H1 (cell line): ENCODE measurements around the gene FHIP1B. TPM values are rescaled to one million over a fixed set of nuclear protein-coding genes. Genes with fewer than 3 reads are reported as not detected.

ENCODE experiments used
- GTF2F1 ChIP-seq: IDR thresholded peaks from 2 replicates; pipeline ENCODE4 v1.6.1; 2012; ENCODE audit warnings: low read depth, low read length, improper control_type of control experiment, borderline replicate concordance
- HDAC2 ChIP-seq, 2 experiments: fragments of 300-600 bp in 1 of 2; sonication (generic) in 1 of 2; IDR thresholded peaks; 2 replicates each; pipeline ENCODE4 v1.6.1; 2011 to 2012; ENCODE audit warnings: low read depth in 2 of 2, low read length in 2 of 2, mild to moderate bottlenecking in 2 of 2, moderate library complexity in 2 of 2, borderline replicate concordance in 1 of 2, inconsistent platforms in 1 of 2
- KDM4A ChIP-seq: IDR thresholded peaks from one replicate; pipeline ENCODE4 v1.7.1; 2012; ENCODE audit warnings: low read depth, mild to moderate bottlenecking, moderate library complexity, low read length, inconsistent platforms; ENCODE audit not compliant: severe bottlenecking
- RAD21 ChIP-seq, 2 experiments: IDR thresholded peaks in 1 of 2; conservative IDR thresholded peaks in 1 of 2; 2 replicates each; pipeline ENCODE4 v1.6.1; 2011; ENCODE audit warnings: low read depth in 2 of 2, low read length in 2 of 2, improper control_type of control experiment in 1 of 2, inconsistent platforms in 1 of 2, mild to moderate bottlenecking in 1 of 2, moderate library complexity in 1 of 2
- SP4 ChIP-seq: IDR thresholded peaks from 2 replicates; pipeline ENCODE4 v1.6.1; 2012; ENCODE audit warnings: low read length, inconsistent platforms
- SUZ12 ChIP-seq: fragments of 200-600 bp; sonication (generic); IDR thresholded peaks from 2 replicates; pipeline ENCODE4 v1.6.1; 2012; ENCODE audit warnings: mild to moderate bottlenecking, inconsistent platforms, low read length, moderate library complexity, mixed read lengths
- YY1 ChIP-seq: IDR thresholded peaks from 2 replicates; pipeline ENCODE4 v1.6.1; 2011; ENCODE audit warnings: low read depth, mild to moderate bottlenecking, low read length
- polyA plus RNA-seq, 7 experiments: library from polyadenylated mRNA; depleted of rRNA in 3 of 7; stranded (reverse) in 5 of 7; unstranded in 2 of 7; fragments of >200 nt in 5 of 7; fragments of 200-250 nt in 2 of 7; gene quantifications; 1 replicate in 5 of 7; 2 replicates in 1 of 7; 4 replicates in 1 of 7; pipeline versions ENCODE4 v1.2.1 to v1.2.3, GENCODE V29; 2011 to 2013; ENCODE audit warnings: missing spikeins in 2 of 7, mixed read lengths in 2 of 7
- total RNA-seq: library from RNA; stranded (reverse); fragmentation: NEBNext Ultra II Directional; extraction: Animal tissue kit (Norgen Biotek cat#: 25700); gene quantifications from 2 replicates; pipeline ENCODE4 v1.2.1, GENCODE V29; 2021
- TF ChIP-seq, protein P1 (sequence below): fragments of 300-600 bp; sonication (generic); IDR thresholded peaks from 2 replicates; pipeline ENCODE4 v1.7.1; 2012; ENCODE audit warnings: low read length, moderate library complexity, mild to moderate bottlenecking, inconsistent platforms; ENCODE audit not compliant: insufficient replicate concordance

The FHIP1B gene
- total and polyA plus RNA-seq, 2 of the 8 experiments (the other 6 are each of a cell fraction or from before 2014, with no cell fraction given), result 16.8 to 41.9 TPM

DNA sequence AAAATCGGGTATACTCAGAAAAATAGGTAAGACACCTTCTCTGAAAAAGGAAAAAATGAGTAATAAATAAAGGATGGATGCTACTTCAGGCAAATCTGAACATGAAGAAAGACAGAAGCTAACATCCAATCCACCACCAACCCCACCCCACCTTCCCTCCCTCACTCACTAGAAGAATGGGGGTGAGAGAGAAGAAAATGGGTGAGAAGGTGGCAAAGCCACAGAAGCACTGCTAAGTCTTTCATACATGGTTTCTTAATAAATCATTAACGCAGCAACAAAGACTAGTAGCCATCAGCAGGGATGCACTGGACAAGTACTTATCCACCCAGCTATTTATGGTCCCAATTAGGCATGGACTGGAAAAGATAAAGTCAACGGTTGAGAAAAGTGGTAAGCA is 5.9 kb downstream of the FHIP1B start (continued):
- TF ChIP-seq, protein P1, sequence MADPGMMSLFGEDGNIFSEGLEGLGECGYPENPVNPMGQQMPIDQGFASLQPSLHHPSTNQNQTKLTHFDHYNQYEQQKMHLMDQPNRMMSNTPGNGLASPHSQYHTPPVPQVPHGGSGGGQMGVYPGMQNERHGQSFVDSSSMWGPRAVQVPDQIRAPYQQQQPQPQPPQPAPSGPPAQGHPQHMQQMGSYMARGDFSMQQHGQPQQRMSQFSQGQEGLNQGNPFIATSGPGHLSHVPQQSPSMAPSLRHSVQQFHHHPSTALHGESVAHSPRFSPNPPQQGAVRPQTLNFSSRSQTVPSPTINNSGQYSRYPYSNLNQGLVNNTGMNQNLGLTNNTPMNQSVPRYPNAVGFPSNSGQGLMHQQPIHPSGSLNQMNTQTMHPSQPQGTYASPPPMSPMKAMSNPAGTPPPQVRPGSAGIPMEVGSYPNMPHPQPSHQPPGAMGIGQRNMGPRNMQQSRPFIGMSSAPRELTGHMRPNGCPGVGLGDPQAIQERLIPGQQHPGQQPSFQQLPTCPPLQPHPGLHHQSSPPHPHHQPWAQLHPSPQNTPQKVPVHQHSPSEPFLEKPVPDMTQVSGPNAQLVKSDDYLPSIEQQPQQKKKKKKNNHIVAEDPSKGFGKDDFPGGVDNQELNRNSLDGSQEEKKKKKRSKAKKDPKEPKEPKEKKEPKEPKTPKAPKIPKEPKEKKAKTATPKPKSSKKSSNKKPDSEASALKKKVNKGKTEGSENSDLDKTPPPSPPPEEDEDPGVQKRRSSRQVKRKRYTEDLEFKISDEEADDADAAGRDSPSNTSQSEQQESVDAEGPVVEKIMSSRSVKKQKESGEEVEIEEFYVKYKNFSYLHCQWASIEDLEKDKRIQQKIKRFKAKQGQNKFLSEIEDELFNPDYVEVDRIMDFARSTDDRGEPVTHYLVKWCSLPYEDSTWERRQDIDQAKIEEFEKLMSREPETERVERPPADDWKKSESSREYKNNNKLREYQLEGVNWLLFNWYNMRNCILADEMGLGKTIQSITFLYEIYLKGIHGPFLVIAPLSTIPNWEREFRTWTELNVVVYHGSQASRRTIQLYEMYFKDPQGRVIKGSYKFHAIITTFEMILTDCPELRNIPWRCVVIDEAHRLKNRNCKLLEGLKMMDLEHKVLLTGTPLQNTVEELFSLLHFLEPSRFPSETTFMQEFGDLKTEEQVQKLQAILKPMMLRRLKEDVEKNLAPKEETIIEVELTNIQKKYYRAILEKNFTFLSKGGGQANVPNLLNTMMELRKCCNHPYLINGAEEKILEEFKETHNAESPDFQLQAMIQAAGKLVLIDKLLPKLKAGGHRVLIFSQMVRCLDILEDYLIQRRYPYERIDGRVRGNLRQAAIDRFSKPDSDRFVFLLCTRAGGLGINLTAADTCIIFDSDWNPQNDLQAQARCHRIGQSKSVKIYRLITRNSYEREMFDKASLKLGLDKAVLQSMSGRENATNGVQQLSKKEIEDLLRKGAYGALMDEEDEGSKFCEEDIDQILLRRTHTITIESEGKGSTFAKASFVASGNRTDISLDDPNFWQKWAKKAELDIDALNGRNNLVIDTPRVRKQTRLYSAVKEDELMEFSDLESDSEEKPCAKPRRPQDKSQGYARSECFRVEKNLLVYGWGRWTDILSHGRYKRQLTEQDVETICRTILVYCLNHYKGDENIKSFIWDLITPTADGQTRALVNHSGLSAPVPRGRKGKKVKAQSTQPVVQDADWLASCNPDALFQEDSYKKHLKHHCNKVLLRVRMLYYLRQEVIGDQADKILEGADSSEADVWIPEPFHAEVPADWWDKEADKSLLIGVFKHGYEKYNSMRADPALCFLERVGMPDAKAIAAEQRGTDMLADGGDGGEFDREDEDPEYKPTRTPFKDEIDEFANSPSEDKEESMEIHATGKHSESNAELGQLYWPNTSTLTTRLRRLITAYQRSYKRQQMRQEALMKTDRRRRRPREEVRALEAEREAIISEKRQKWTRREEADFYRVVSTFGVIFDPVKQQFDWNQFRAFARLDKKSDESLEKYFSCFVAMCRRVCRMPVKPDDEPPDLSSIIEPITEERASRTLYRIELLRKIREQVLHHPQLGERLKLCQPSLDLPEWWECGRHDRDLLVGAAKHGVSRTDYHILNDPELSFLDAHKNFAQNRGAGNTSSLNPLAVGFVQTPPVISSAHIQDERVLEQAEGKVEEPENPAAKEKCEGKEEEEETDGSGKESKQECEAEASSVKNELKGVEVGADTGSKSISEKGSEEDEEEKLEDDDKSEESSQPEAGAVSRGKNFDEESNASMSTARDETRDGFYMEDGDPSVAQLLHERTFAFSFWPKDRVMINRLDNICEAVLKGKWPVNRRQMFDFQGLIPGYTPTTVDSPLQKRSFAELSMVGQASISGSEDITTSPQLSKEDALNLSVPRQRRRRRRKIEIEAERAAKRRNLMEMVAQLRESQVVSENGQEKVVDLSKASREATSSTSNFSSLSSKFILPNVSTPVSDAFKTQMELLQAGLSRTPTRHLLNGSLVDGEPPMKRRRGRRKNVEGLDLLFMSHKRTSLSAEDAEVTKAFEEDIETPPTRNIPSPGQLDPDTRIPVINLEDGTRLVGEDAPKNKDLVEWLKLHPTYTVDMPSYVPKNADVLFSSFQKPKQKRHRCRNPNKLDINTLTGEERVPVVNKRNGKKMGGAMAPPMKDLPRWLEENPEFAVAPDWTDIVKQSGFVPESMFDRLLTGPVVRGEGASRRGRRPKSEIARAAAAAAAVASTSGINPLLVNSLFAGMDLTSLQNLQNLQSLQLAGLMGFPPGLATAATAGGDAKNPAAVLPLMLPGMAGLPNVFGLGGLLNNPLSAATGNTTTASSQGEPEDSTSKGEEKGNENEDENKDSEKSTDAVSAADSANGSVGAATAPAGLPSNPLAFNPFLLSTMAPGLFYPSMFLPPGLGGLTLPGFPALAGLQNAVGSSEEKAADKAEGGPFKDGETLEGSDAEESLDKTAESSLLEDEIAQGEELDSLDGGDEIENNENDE, result no peak
- TF ChIP-seq SP4 (no peak), RAD21 (IDR thresholded peaks at IDR 0.05 in 1 of 2, conservative IDR thresholded peaks at IDR 0.05 in 1 of 2; ENCODE audit: low read depth in 2 of 2, low read length in 2 of 2) (no peak), SUZ12 (no peak), KDM4A (no peak), HDAC2 (IDR thresholded peaks at IDR 0.05; ENCODE audit: borderline replicate concordance in 1 of 2, low read depth in 2 of 2, low read length in 2 of 2) (no peak), YY1 (no peak), GTF2F1 (no peak)
